Activated naive CD4-positive, alpha-beta T cell treated with anti-CD3 and anti-CD28 coated beads for 36 hours (primary cell): ENCODE measurements around the gene TAF11L11. TPM values are rescaled to one million over a fixed set of nuclear protein-coding genes. Genes with fewer than 3 reads are reported as not detected.
"Not testable (repeated sequence)": the region's sequence is repeated elsewhere in the genome, so short reads cannot be mapped to it uniquely, and the experiment has no call there.

Experiments
- CTCF ChIA-PET: fragments of 350-600 bp; sonication (Branson Sonifier 250); formaldehyde crosslinking; loops from one replicate; lab custom pipeline; 2021; ENCODE audit warnings: antibody characterized with exemption; lab: Charles Lee
- DNase-seq: peaks from one replicate; pipeline ENCODE4 v3.0.0-alpha.2; 2020
- H3K27ac Mint-ChIP-seq: one replicate; pipeline ENCODE4 v1.8.0; 2021; ENCODE audit warnings: mild to moderate bottlenecking, mixed read lengths
- H3K27me3 Mint-ChIP-seq: one replicate; pipeline ENCODE4 v1.8.0; 2021; ENCODE audit warnings: low read depth, mixed read lengths
- H3K36me3 Mint-ChIP-seq: one replicate; pipeline ENCODE4 v1.8.0; 2021; ENCODE audit warnings: low read depth, mixed read lengths
- H3K4me1 Mint-ChIP-seq: one replicate; pipeline ENCODE4 v1.8.0; 2021; ENCODE audit warnings: low read depth, mixed read lengths
- H3K4me3 Mint-ChIP-seq: one replicate; pipeline ENCODE4 v1.8.0; 2021; ENCODE audit warnings: mild to moderate bottlenecking, moderate library complexity, mixed read lengths
- H3K9me3 Mint-ChIP-seq: one replicate; pipeline ENCODE4 v1.8.0; 2021; ENCODE audit warnings: mixed read lengths
- intact Hi-C: fragments of 100-400 bp; cut with micrococcal nuclease; formaldehyde crosslinking; loops from one replicate; pipeline ENCODE4 v1.15.1; 2023
- total RNA-seq, 2 experiments: library from RNA; stranded (reverse); gene quantifications; one replicate each; pipeline ENCODE4 v1.2.3, GENCODE V29; 2021

Gene TAF11L11
- total RNA-seq, result not detected

DNA sequence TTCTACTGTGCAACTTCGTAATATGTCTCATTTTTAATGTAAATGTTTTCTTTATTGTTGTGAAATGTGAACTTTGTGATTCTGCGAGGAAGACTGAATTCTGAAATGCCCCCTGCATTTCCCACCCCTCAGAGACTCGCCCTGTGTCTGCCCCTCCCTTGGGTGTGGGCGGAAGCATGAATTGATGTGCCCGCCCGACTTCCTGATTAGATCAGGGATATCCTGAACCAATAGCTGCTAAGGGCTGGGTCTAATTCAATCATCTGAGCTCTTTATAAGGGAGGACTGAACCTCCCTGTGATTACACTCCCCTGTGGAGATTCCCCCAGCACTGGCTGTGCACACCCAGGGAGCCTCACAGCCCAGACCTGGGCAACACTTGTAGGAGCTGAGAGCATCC lies at the start of gene TAF11L11:
Gene TAF11L11, plus strand, starts transcription at position 304 of the 400 bp plus-strand sequence.
- not testable (repeated sequence) for H3K4me3 Mint-ChIP-seq

DNA sequence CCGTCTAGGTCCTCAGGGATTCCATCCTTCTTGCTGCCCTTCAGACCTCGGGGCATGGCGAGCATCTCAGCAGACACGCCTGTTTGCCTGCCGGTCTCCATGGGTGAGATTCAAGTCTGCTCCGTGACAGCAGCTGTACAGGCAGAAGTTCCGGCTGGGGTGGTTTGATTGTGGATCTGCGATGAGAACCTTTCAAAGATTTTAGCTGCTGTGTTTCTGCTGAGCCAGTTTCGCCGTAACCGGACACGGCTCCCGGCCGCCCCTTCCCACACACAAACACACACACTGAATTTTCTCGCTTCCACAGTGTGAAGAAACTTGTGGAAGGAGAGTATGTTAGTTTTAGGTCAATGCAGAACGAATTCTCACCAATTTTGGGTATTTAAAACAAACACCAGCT lies 18.3 kb upstream of the TAF11L11 start, which contains the start of gene TAF11L7:
Gene TAF11L7, minus strand, starts transcription at position 101 of the 400 bp plus-strand sequence.
- H3K36me3 Mint-ChIP-seq, CTCF ChIA-PET, intact Hi-C loops, H3K9me3 Mint-ChIP-seq, DNase-seq, H3K4me3 Mint-ChIP-seq, H3K27me3 Mint-ChIP-seq, H3K4me1 Mint-ChIP-seq, H3K27ac Mint-ChIP-seq: not testable (repeated sequence)

More for the DNA sequence above, at the start of gene TAF11L11:
- H3K27me3 Mint-ChIP-seq, H3K9me3 Mint-ChIP-seq, H3K36me3 Mint-ChIP-seq, H3K4me1 Mint-ChIP-seq, DNase-seq, CTCF ChIA-PET, H3K27ac Mint-ChIP-seq, intact Hi-C loops: not testable (repeated sequence)

DNA sequence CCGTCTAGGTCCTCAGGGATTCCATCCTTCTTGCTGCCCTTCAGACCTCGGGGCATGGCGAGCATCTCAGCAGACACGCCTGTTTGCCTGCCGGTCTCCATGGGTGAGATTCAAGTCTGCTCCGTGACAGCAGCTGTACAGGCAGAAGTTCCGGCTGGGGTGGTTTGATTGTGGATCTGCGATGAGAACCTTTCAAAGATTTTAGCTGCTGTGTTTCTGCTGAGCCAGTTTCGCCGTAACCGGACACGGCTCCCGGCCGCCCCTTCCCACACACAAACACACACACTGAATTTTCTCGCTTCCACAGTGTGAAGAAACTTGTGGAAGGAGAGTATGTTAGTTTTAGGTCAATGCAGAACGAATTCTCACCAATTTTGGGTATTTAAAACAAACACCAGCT lies 13.1 kb upstream of the TAF11L11 start, which contains the start of gene TAF11L8:
Gene TAF11L8, minus strand, starts transcription at position 101 of the 400 bp plus-strand sequence.
- DNase-seq, H3K4me3 Mint-ChIP-seq, intact Hi-C loops, H3K27me3 Mint-ChIP-seq, CTCF ChIA-PET, H3K27ac Mint-ChIP-seq, H3K4me1 Mint-ChIP-seq, H3K36me3 Mint-ChIP-seq, H3K9me3 Mint-ChIP-seq: not testable (repeated sequence)

DNA sequence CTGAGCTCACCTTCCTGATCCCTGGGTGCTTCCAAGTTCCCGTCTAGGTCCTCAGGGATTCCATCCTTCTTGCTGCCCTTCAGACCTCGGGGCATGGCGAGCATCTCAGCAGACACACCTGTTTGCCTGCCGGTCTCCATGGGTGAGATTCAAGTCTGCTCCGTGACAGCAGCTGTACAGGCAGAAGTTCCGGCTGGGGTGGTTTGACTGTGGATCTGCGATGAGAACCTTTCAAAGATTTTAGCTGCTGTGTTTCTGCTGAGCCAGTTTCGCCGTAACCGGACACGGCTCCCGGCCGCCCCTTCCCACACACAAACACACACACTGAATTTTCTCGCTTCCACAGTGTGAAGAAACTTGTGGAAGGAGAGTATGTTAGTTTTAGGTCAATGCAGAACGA lies 9.7 kb upstream of the TAF11L11 start, which contains the start of gene TAF11L9:
Gene TAF11L9, minus strand, starts transcription at position 140 of the 400 bp plus-strand sequence.
- H3K27me3 Mint-ChIP-seq, CTCF ChIA-PET, DNase-seq, H3K9me3 Mint-ChIP-seq, intact Hi-C loops, H3K36me3 Mint-ChIP-seq, H3K4me1 Mint-ChIP-seq, H3K4me3 Mint-ChIP-seq, H3K27ac Mint-ChIP-seq: not testable (repeated sequence)

DNA sequence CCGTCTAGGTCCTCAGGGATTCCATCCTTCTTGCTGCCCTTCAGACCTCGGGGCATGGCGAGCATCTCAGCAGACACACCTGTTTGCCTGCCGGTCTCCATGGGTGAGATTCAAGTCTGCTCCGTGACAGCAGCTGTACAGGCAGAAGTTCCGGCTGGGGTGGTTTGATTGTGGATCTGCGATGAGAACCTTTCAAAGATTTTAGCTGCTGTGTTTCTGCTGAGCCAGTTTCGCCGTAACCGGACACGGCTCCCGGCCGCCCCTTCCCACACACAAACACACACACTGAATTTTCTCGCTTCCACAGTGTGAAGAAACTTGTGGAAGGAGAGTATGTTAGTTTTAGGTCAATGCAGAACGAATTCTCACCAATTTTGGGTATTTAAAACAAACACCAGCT lies 6.3 kb upstream of the TAF11L11 start, which contains the start of gene TAF11L10:
Gene TAF11L10, minus strand, starts transcription at position 101 of the 400 bp plus-strand sequence.
- H3K4me3 Mint-ChIP-seq, CTCF ChIA-PET, H3K4me1 Mint-ChIP-seq, H3K9me3 Mint-ChIP-seq, H3K36me3 Mint-ChIP-seq, H3K27me3 Mint-ChIP-seq, intact Hi-C loops, DNase-seq, H3K27ac Mint-ChIP-seq: not testable (repeated sequence)

DNA sequence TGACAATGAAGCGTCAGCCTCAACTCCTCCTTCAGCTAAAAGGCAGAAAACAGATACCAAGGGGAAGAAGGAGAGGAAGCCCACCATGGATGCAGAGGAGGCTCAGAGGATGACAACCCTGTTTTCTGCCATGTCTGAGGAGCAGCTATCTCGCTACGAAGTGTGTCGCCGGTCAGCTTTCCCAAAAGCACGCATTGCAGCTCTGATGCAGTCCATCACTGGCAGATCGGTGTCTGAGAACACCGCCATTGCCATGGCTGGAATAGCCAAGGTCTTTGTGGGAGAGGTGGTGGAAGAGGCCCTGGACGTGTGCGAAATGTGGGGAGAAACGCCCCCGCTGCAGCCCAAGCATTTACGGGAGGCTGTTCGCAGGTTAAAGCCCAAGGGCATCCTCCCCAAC lies 968 bp downstream of the TAF11L11 start:
- H3K27me3 Mint-ChIP-seq, result no peaks in the 10 kb centered on the region
- intact Hi-C loops, result no loop called here
- no peak overlapping the region for H3K27ac Mint-ChIP-seq
- H3K9me3 Mint-ChIP-seq, result peaks cover 3% of the 10 kb centered on the region
- CTCF ChIA-PET, result no interaction called here
- no peak for DNase-seq
- H3K36me3 Mint-ChIP-seq, result no peaks in the 10 kb centered on the region
- H3K4me3 Mint-ChIP-seq, result no peak overlapping the region
- H3K4me1 Mint-ChIP-seq, result no peaks in the 10 kb centered on the region

DNA sequence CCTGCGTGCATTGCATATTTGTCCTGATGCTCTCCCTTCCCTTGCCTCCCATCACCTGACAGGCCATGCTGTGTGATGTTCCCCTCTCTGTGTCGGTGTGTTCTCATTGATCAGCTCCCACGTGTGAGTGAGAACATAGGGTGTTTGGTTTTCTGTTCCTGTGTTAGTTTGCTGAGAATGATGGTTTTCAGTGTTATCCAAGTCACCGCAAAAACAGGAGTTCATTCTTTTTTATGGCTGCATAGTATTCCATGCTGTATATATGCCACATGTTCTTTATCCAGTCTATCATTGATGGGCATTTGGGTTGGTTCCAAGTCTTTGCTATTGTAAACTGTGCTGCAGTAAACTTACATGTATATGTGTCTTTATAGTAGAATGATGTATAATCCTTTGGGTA lies 3.5 kb downstream of the TAF11L11 start:
- H3K4me1 Mint-ChIP-seq, intact Hi-C loops, DNase-seq, H3K27me3 Mint-ChIP-seq, CTCF ChIA-PET, H3K27ac Mint-ChIP-seq, H3K9me3 Mint-ChIP-seq, H3K4me3 Mint-ChIP-seq, H3K36me3 Mint-ChIP-seq: not testable (repeated sequence)

DNA sequence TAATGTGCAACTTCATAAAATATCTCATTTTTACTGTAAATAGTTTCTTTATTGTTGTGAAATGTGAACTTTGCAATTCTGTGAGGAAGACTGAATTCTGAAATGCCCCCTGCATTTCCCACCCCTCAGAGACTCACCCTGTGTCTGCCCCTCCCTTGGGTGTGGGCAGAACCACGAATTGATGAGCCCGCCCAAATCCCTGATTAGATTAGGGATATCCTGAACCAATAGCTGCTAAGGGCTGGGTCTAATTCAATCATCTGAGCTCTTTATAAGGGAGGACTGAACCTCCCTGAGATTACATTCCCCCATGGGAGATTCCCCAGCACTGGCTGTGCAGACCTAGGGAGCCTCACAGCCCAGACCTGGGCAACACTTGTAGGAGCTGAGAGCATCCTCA lies 6.1 kb downstream of the TAF11L11 start, which contains the start of gene TAF11L12:
Gene TAF11L12, plus strand, starts transcription at position 301 of the 400 bp plus-strand sequence.
- intact Hi-C loops, H3K27me3 Mint-ChIP-seq, H3K36me3 Mint-ChIP-seq, H3K4me1 Mint-ChIP-seq, CTCF ChIA-PET, H3K27ac Mint-ChIP-seq, H3K4me3 Mint-ChIP-seq, DNase-seq, H3K9me3 Mint-ChIP-seq: not testable (repeated sequence)

DNA sequence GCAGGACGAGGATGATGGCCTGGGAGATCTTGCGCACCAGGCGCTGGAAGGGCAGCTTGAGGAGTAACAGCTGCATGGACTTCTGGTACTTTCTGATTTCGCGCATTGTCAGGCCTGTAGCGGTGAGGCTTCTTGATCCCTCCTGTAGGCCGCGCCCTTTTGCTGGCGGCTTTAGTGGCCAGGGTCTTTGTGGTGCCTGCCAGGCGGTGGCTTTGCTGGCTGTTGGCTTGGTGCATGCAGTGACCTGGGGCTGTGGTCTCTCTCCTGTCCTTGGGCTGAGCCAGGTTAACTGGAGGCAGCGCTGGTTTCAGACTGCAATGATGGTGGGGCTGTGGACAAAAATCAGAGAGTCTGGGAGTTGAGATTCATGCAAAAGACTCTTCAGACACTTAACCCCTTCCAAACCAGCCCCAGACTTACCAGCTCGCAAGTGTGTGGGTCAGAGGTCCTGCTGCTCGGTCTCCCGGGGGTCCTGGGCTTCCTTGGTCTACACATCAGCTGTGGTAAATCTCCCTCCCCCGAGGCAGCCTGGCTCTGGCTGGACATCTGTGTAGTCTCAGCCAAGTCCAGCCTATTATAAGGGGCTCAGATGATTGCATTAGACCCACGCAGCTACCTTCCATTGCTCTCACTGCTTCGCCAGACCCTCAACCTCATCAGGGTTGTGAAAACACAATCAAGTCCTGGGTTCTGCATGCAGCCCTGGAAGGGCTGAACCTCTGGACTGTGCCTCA lies 11.1 kb downstream of the TAF11L11 start:
- no peaks in the 10 kb centered on the region for H3K27me3 Mint-ChIP-seq
- no peaks in the 10 kb centered on the region for H3K4me1 Mint-ChIP-seq
- H3K27ac Mint-ChIP-seq, result no peak overlapping the region
- H3K9me3 Mint-ChIP-seq, result peaks cover 4% of the 10 kb centered on the region
- DNase-seq, result no peak
- H3K4me3 Mint-ChIP-seq, result no peak overlapping the region
- CTCF ChIA-PET, result interaction anchor here (0.6 kb wide), 1 partner anchor 137 kb away, joined by 4 read pairs; no protein-coding TSS in a partner anchor
- intact Hi-C loops, result no loop called here
- no peaks in the 10 kb centered on the region for H3K36me3 Mint-ChIP-seq

DNA sequence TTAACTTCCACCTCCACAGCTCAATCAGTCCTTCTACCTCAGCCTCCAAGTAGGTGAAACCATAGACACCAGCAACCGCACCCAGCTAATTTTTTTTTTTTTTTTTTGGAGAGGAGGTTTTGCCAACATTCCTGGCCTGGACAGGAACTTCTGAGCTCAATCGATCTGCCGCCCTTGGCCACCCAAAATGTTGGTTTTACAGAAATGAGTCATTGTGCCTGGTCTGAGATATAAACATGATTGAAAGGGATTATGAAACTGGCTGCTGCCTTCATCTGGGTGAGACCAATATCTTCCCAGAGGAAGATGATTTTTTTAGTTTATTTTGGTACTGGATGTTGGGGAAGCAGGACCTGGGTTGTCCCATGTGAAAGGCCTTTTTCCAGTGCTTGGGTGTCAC lies 15.4 kb downstream of the TAF11L11 start:
- Mint-ChIP-seq H3K4me3 (no peak overlapping the region), H3K4me1 (no peaks in the 10 kb centered on the region), H3K27ac (no peak overlapping the region), H3K36me3 (no peaks in the 10 kb centered on the region), H3K27me3 (no peaks in the 10 kb centered on the region), H3K9me3 (peaks cover 3% of the 10 kb centered on the region)
- CTCF ChIA-PET, result no interaction called here
- intact Hi-C loops, result no loop called here
- DNase-seq, result no peak

DNA sequence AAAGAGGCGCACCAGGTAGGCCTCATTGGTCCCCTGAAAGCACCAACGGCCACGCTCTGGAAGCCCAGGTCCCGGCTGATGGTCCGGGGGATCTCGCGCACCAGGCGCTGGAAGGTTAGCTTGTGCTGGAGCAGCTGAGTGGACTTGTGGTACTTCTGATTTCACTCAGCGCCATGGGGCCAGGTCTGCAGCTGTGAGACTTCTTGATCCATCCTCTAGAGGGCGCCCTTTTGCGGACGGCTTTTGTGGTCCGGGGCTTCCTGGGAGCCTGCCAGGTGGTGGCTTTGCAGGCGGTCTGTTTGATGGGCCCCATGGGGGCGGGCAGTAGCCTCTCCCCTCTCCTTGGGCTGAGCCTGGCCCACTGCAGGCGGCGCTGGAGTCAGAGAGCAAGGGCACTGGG lies 16.6 kb downstream of the TAF11L11 start:
- no peaks in the 10 kb centered on the region for H3K27me3 Mint-ChIP-seq
- DNase-seq, result no peak
- intact Hi-C loops, result no loop called here
- no peak overlapping the region for H3K4me3 Mint-ChIP-seq
- no peaks in the 10 kb centered on the region for H3K4me1 Mint-ChIP-seq
- H3K36me3 Mint-ChIP-seq, result no peaks in the 10 kb centered on the region
- no peak overlapping the region for H3K27ac Mint-ChIP-seq
- CTCF ChIA-PET, result no interaction called here
- peaks cover 3% of the 10 kb centered on the region for H3K9me3 Mint-ChIP-seq

DNA sequence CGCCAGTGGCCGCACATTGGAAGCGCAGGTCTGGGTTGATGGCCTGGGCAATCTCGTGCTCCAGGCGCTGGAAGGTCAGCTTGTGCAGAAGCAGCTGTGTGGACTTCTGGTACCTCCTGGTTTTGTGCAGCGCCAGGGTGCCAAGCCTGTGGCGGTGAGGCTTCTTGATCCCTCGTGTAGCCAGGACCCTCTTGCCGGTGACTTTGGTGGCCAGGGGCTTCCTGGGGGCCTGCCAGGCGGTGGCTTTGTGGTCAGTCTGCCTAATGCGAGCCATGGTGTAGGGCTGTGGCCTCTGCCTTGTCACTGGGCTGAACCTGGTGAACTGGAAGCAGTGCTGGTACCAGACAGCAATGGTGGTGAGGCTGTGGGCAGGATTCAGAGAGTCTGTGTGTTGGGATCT lies 21.7 kb downstream of the TAF11L11 start:
- CTCF ChIA-PET, result no interaction called here
- no peak for DNase-seq
- no peaks in the 10 kb centered on the region for H3K27me3 Mint-ChIP-seq
- no peaks in the 10 kb centered on the region for H3K9me3 Mint-ChIP-seq
- no peaks in the 10 kb centered on the region for H3K4me1 Mint-ChIP-seq
- H3K36me3 Mint-ChIP-seq, result no peaks in the 10 kb centered on the region
- no peak overlapping the region for H3K4me3 Mint-ChIP-seq
- intact Hi-C loops, result no loop called here
- H3K27ac Mint-ChIP-seq, result no peak overlapping the region

DNA sequence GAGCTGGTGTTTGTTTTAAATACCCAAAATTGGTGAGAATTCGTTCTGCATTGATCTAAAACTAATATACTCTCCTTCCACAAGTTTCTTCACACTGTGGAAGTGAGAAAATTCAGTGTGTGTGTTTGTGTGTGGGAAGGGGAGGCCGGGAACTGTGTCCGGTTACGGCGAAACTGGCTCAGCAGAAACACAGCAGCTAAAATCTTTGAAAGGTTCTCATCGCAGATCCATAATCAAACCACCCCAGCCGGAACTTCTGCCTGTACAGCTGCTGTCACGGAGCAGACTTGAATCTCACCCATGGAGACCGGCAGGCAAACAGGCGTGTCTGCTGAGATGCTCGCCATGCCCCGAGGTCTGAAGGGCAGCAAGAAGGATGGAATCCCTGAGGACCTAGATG lies 27.8 kb downstream of the TAF11L11 start, which contains the start of gene TAF11L13:
Gene TAF11L13, plus strand, starts transcription at position 301 of the 400 bp plus-strand sequence.
- H3K4me1 Mint-ChIP-seq, H3K27me3 Mint-ChIP-seq, H3K4me3 Mint-ChIP-seq, CTCF ChIA-PET, intact Hi-C loops, H3K9me3 Mint-ChIP-seq, H3K27ac Mint-ChIP-seq, DNase-seq, H3K36me3 Mint-ChIP-seq: not testable (repeated sequence)
